HepG2 (cell line): ENCODE data around the gene DNAJC9. TPM values are rescaled to one million over a fixed set of nuclear protein-coding genes. Genes with fewer than 3 reads are reported as not detected.

Source experiments
- ATAC-seq: fragments of 200-7000 bp; cut with Tn5 transposase; 3 replicates; pipeline ENCODE4 v1.9.1; 2020; ENCODE audit warnings: mild to moderate bottlenecking, moderate library complexity
- BruUV-seq: library from RNA; stranded (reverse); fragments of 400-500 nt; replicated peaks from 2 replicates; lab custom pipeline; 2021; lab: Mats Ljungman, UMichigan
- CTCF ChIA-PET: fragments of 300-600 bp; formaldehyde crosslinking; extraction: SDS; loops from one replicate; lab custom pipeline; 2021; ENCODE audit warnings: low total read pairs, inconsistent platforms, low intra/inter-chr PET ratio; lab: Yijun Ruan, JAX
- POLR2A ChIA-PET: fragments of 350-600 bp; sonication (Branson Sonifier 250); formaldehyde crosslinking; loops from one replicate; lab custom pipeline; 2020; ENCODE audit warnings: antibody characterized with exemption, inconsistent platforms; lab: Yijun Ruan, JAX
- DNase-seq: peaks from one replicate; pipeline ENCODE4 v3.0.0-alpha.2; 2015; ENCODE audit warnings: low spot score
- FAIRE-seq: peaks from 3 replicates; lab custom pipeline; 2011; peaks lifted over from hg19 to GRCh38; lab: Jason Lieb, UNC
- H2AFZ ChIP-seq: one replicate; pipeline ENCODE4 v1.6.1; 2011; ENCODE audit warnings: low read length, inconsistent platforms
- H3K27ac ChIP-seq: fragments of 300-600 bp; 3 replicates; pipeline ENCODE4 v1.8.0; 2011; ENCODE audit warnings: mixed run types, mild to moderate bottlenecking, mixed read lengths, low read length, inconsistent platforms; ENCODE audit not compliant: insufficient read depth; ENCODE audit errors: extremely low read length
- H3K27me3 ChIP-seq, 2 experiments: fragments of 200-600 bp in 1 of 2; 2 replicates in 1 of 2; 3 replicates in 1 of 2; pipeline versions ENCODE4 v1.6.0 to v1.8.0; 2011; ENCODE audit warnings: low read length in 2 of 2, mild to moderate bottlenecking in 2 of 2, moderate library complexity in 2 of 2, inconsistent platforms in 1 of 2; ENCODE audit not compliant: insufficient read depth in 2 of 2, control insufficient read depth in 1 of 2
- H3K36me3 ChIP-seq, 2 experiments: fragments of 200-600 bp in 1 of 2; replicated peaks in 1 of 2; 2 replicates in 1 of 2; 3 replicates in 1 of 2; pipeline versions ENCODE4 v1.5.1 to v1.8.0; 2011; ENCODE audit warnings: low read length in 2 of 2, inconsistent platforms in 1 of 2; ENCODE audit not compliant: insufficient read depth in 2 of 2, control insufficient read depth in 1 of 2
- H3K4me1 ChIP-seq: 2 replicates; pipeline ENCODE4 v1.5.1; 2012; ENCODE audit warnings: low read length, inconsistent platforms; ENCODE audit not compliant: insufficient read depth
- H3K4me2 ChIP-seq: 2 replicates; pipeline ENCODE4 v1.6.0; 2011; ENCODE audit warnings: low read depth, low read length, inconsistent platforms
- H3K4me3 ChIP-seq, 3 experiments: fragments of 200-600 bp in 1 of 3; sonication (generic), shearing (Covaris generic) in 1 of 3; replicated peaks in 1 of 3; 2 replicates each; pipeline ENCODE4 v1.5.1; 2011 to 2016; ENCODE audit warnings: low read length in 3 of 3, inconsistent platforms in 2 of 3, low read depth in 2 of 3, mild to moderate bottlenecking in 2 of 3, control low read depth in 1 of 3, mixed read lengths in 1 of 3; ENCODE audit not compliant: insufficient read depth in 1 of 3
- H3K79me2 ChIP-seq: one replicate; pipeline ENCODE4 v1.6.1; 2011; ENCODE audit warnings: low read length, inconsistent platforms; ENCODE audit not compliant: insufficient read depth
- H3K9ac ChIP-seq: 2 replicates; pipeline ENCODE4 v1.6.0; 2011; ENCODE audit warnings: mild to moderate bottlenecking, low read depth, low read length, inconsistent platforms; ENCODE audit not compliant: insufficient read depth
- H3K9me3 ChIP-seq: 2 replicates; pipeline ENCODE4 v1.5.1; 2012; ENCODE audit warnings: mild to moderate bottlenecking, low read length
- H4K20me1 ChIP-seq: 2 replicates; pipeline ENCODE4 v1.6.0; 2011; ENCODE audit warnings: inconsistent platforms, mild to moderate bottlenecking, low read length, moderate library complexity; ENCODE audit not compliant: insufficient read depth
- CBX2 ChIP-seq, 2 experiments: fragments of 200-600 bp in 1 of 2; sonication (generic); formaldehyde crosslinking in 1 of 2; IDR thresholded peaks; 2 replicates each; pipeline versions ENCODE4 v1.7.0 to v1.8.1; 2018 to 2022; ENCODE audit warnings: low read depth in 2 of 2, low read length in 1 of 2, mild to moderate bottlenecking in 1 of 2, missing genetic modification reagents in 1 of 2
- NFIB ChIP-seq: sonication (generic); formaldehyde crosslinking; IDR thresholded peaks from 2 replicates; pipeline ENCODE4 v1.9.0; 2021; ENCODE audit warnings: missing genetic modification reagents, mild to moderate bottlenecking, borderline replicate concordance
- NFYC ChIP-seq: IDR thresholded peaks from 2 replicates; pipeline ENCODE4 v1.6.1; 2016; ENCODE audit warnings: missing genetic modification reagents, missing compliant biosample characterization
- NPAS2 ChIP-seq: sonication (generic); formaldehyde crosslinking; IDR thresholded peaks from 2 replicates; pipeline ENCODE4 v1.8.0; 2022; ENCODE audit warnings: mild to moderate bottlenecking, missing genetic modification reagents, borderline replicate concordance
- NR2F2 ChIP-seq: IDR thresholded peaks from 2 replicates; pipeline ENCODE4 v1.6.1; 2012; ENCODE audit warnings: low read depth, inconsistent platforms, borderline replicate concordance
- SP5 ChIP-seq: IDR thresholded peaks from 2 replicates; pipeline ENCODE4 v1.6.1; 2016; ENCODE audit warnings: low read depth, borderline replicate concordance
- ZBTB3 ChIP-seq: sonication (generic); formaldehyde crosslinking; IDR thresholded peaks from 2 replicates; pipeline ENCODE4 v1.4.0; 2020; ENCODE audit warnings: low read depth, mild to moderate bottlenecking, moderate library complexity, missing genetic modification reagents, borderline replicate concordance
- ZC3H4 ChIP-seq: sonication (generic); formaldehyde crosslinking; IDR thresholded peaks from 2 replicates; pipeline ENCODE4 v1.4.0; 2020; ENCODE audit warnings: missing genetic modification reagents, borderline replicate concordance
- ZNF530 ChIP-seq: sonication (generic); formaldehyde crosslinking; IDR thresholded peaks from 2 replicates; pipeline ENCODE4 v1.5.0; 2020; ENCODE audit warnings: low read depth, mild to moderate bottlenecking, missing genetic modification reagents
- ZNF577 ChIP-seq: sonication (generic); formaldehyde crosslinking; IDR thresholded peaks from 2 replicates; pipeline ENCODE4 v1.4.0; 2020; ENCODE audit warnings: mild to moderate bottlenecking, low read depth, missing genetic modification reagents, borderline replicate concordance
- WGBS: methylation state at CpG from one replicate; pipeline ENCODE4 v1.1.6; 2017; ENCODE audit warnings: low lambda C conversion rate; 5-methylcytosine and 5-hydroxymethylcytosine counted together
- in situ Hi-C: cut with HindIII; loops from 2 replicates; pipeline ENCODE4 v1.10.0; 2017; ENCODE audit warnings: low pct_unique_long_range_greater_than_20kb; ENCODE audit not compliant: extremely low pct_ligation_motif_present
- intact Hi-C: fragments of 100-400 bp; cut with micrococcal nuclease; formaldehyde crosslinking; loops from one replicate; pipeline ENCODE4 v1.10.0; 2022; ENCODE audit not compliant: unreplicated experiment
- polyA plus RNA-seq, 8 experiments: library from polyadenylated mRNA; depleted of rRNA in 3 of 8; stranded (reverse) in 7 of 8; unstranded in 1 of 8; fragments of >200 nt; fragmentation: Illumina TruSeq in 4 of 8; extraction: Trizol in 4 of 8; gene quantifications; 2 replicates each; pipeline versions ENCODE4 v1.2.1 to v1.2.3, GENCODE V29; 2011 to 2016; ENCODE audit warnings: low read depth in 4 of 8, missing spikeins in 1 of 8, mixed read lengths in 1 of 8; ENCODE audit not compliant: insufficient read depth in 1 of 8
- total RNA-seq, 5 experiments: library from RNA; depleted of rRNA; stranded (reverse); fragments of >200 nt; fragmentation: Illumina TruSeq; extraction: Trizol; gene quantifications; 2 replicates each; pipeline ENCODE4 v1.2.3, GENCODE V29; 2016; ENCODE audit warnings: low read depth in 1 of 5
- TF ChIP-seq, protein P1 (sequence below): sonication (generic); formaldehyde crosslinking; IDR thresholded peaks from 2 replicates; pipeline ENCODE4 v1.8.1; 2022; ENCODE audit warnings: mild to moderate bottlenecking, missing genetic modification reagents
- TF ChIP-seq, protein P2 (sequence below): sonication (generic); formaldehyde crosslinking; IDR thresholded peaks from 2 replicates; pipeline ENCODE4 v1.4.0; 2020; ENCODE audit warnings: missing genetic modification reagents

DNAJC9 gene
- total and polyA plus RNA-seq, 2 of the 13 experiments (the other 11 are each of a cell fraction or from before 2014, with no cell fraction given), result 15.9 to 60.3 TPM

DNA sequence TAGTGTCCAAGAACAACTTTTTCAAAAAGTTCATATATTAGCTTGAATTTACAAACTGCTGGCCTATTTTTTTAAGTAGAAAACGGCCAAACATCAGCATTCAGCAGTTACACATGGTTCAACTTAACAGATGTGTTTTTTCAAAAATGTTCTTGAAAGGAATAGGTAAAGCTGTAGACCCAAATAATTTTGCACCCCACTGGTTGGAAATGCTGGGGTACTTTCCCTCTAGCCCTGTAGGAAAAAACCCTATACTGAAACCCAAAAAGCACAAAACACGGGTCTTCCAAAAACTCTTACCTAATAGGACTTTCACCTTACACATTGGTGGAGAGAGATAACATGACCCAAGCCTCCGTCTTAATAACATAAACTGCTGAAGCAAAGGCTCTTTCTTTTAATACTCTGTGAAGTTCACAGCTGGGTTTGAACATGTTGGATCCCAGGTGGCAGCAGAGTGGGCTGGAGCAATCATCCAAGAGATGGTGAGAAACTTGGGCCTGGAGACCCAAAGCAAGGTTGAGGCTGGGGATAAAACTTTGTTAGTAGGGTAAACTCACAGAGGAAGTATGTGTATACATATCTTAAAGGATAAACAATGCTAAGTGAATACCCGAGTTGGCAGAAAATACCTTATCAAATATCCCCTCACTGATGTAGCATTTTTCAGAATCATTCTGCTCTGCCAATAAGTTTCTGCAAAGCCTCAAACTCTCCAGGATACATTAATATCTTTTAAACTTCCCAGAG lies 629 bp upstream of the DNAJC9 start (continued):
- TF ChIP-seq ZC3H4 (CRISPR knock-in tag), result 0 out of 2 replicates have a peak, but pooled peaks have one; percentile 34
- TF ChIP-seq, protein P1, sequence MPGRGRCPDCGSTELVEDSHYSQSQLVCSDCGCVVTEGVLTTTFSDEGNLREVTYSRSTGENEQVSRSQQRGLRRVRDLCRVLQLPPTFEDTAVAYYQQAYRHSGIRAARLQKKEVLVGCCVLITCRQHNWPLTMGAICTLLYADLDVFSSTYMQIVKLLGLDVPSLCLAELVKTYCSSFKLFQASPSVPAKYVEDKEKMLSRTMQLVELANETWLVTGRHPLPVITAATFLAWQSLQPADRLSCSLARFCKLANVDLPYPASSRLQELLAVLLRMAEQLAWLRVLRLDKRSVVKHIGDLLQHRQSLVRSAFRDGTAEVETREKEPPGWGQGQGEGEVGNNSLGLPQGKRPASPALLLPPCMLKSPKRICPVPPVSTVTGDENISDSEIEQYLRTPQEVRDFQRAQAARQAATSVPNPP (CRISPR knock-in tag), result peak; percentile 14; the same call in 1 of the 2 replicates
- TF ChIP-seq NFYC, result no peak

DNA sequence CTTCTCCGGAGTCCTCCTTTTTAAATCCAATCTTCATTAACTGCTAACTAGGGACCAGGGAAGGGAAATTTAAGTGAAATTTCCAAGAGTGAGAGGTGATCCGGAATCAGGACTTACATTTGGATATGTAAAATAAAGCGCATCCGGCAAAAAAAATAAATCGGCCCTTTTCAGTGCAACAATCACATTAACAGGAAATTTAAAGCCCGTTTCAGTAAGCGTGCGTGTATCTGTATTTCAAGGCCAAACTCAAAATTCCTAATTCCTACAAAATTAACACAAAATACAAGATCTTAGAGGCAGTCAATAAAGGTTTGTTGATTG lies 771 bp downstream of the DNAJC9 start:
- peaks cover 4 to 35% of the 10 kb centered on the region in 2 experiments for H3K36me3 ChIP-seq
- ChIA-PET POLR2A (interaction anchor here (1.2 to 2.6 kb wide), 7 partner anchors 9 to 892 kb away, joined by 3 to 20 read pairs (median 10); partner anchors contain the start of genes ANXA7, CFAP70, DNAJB12 and ECD), CTCF (no interaction called here)
- peak overlapping the region; percentile 81 for H3K9ac ChIP-seq
- peak overlapping the region; percentile 64 to 97 (median 79) for H3K4me3 ChIP-seq
- under 1% methylated on average over 8 of the region's 8 CpGs for WGBS
- TF ChIP-seq NPAS2 (no peak), NFIB (no peak), CBX2 (IDR thresholded peaks at IDR 0.05; ENCODE audit: low read depth, low read length) (no peak), CBX2 (CRISPR knock-in tag; IDR thresholded peaks at IDR 0.05; ENCODE audit: low read depth) (no peak), ZNF530 (CRISPR knock-in tag) (no peak), ZNF577 (CRISPR knock-in tag) (no peak), SP5 (CRISPR knock-in tag) (no peak), NR2F2 (no peak), ZBTB3 (CRISPR knock-in tag) (no peak)
- TF ChIP-seq, protein P2, sequence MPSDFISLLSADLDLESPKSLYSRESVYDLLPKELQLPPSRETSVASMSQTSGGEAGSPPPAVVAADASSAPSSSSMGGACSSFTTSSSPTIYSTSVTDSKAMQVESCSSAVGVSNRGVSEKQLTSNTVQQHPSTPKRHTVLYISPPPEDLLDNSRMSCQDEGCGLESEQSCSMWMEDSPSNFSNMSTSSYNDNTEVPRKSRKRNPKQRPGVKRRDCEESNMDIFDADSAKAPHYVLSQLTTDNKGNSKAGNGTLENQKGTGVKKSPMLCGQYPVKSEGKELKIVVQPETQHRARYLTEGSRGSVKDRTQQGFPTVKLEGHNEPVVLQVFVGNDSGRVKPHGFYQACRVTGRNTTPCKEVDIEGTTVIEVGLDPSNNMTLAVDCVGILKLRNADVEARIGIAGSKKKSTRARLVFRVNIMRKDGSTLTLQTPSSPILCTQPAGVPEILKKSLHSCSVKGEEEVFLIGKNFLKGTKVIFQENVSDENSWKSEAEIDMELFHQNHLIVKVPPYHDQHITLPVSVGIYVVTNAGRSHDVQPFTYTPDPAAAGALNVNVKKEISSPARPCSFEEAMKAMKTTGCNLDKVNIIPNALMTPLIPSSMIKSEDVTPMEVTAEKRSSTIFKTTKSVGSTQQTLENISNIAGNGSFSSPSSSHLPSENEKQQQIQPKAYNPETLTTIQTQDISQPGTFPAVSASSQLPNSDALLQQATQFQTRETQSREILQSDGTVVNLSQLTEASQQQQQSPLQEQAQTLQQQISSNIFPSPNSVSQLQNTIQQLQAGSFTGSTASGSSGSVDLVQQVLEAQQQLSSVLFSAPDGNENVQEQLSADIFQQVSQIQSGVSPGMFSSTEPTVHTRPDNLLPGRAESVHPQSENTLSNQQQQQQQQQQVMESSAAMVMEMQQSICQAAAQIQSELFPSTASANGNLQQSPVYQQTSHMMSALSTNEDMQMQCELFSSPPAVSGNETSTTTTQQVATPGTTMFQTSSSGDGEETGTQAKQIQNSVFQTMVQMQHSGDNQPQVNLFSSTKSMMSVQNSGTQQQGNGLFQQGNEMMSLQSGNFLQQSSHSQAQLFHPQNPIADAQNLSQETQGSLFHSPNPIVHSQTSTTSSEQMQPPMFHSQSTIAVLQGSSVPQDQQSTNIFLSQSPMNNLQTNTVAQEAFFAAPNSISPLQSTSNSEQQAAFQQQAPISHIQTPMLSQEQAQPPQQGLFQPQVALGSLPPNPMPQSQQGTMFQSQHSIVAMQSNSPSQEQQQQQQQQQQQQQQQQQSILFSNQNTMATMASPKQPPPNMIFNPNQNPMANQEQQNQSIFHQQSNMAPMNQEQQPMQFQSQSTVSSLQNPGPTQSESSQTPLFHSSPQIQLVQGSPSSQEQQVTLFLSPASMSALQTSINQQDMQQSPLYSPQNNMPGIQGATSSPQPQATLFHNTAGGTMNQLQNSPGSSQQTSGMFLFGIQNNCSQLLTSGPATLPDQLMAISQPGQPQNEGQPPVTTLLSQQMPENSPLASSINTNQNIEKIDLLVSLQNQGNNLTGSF (CRISPR knock-in tag), result no peak
- no peak for DNase-seq
- H4K20me1 ChIP-seq, result no peaks in the 10 kb centered on the region
- H3K27me3 ChIP-seq, result no peaks in the 10 kb centered on the region; a peak in 1 of 5 replicates
- H3K4me1 ChIP-seq, result peaks cover 47% of the 10 kb centered on the region
- H3K27ac ChIP-seq, result peak overlapping the region; percentile 94
- H3K79me2 ChIP-seq, result peaks cover 42% of the 10 kb centered on the region
- BruUV-seq, result TSS peak; percentile 46
- peak overlapping the region; percentile 79 for H3K4me2 ChIP-seq
- no peak overlapping the region for H2AFZ ChIP-seq
- intact Hi-C loops, result loop anchor here (2.0 kb wide), 1 partner anchor 77 kb away; the partner anchor contains the start of genes ECD and FAM149B1
- no peak for FAIRE-seq
- no peak for ATAC-seq
- H3K9me3 ChIP-seq, result no peaks in the 10 kb centered on the region
- in situ Hi-C loops, result no loop called here
